ENCODE data around the gene TMEM245. TPM values are rescaled to one million over a fixed set of nuclear protein-coding genes. Genes with fewer than 3 reads are reported as not detected.

Gene TMEM245
- polyA plus RNA-seq, 2 donors = 4.0 to 7.4 TPM

DNA sequence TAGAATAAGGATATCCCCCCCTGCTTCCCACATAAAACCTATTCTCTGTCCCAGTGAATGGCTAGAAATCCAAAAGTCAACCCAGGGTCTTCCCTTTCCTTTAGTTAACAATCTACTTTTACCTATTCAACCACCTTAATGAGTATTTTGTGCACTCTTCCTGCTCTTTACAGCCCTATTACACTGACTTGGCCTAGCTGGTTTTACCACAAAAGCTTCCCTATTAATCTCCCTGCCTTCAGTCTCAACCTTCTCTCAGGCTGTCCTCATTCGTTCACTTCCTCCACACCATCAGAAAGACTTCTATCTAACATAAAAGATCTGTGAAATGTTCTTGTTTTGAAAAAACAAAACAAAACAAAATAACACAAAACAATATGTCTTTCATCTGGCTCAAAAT, 122.6 kb downstream of the TMEM245 start:
- peaks cover 0 to 4% of the 10 kb centered on the region in 2 donors for H3K4me1 ChIP-seq (ENCODE audit: control insufficient read depth in 2 of 2, insufficient read depth in 2 of 2, low read length in 1 of 2)
- H3K36me3 ChIP-seq (ENCODE audit: control insufficient read depth in 2 of 2, insufficient read depth in 2 of 2, low read length in 1 of 2) = no peaks in the 10 kb centered on the region
- no peaks in the 10 kb centered on the region for H3K9me3 ChIP-seq (ENCODE audit: control insufficient read depth in 2 of 2, insufficient read depth in 1 of 2, low read depth in 1 of 2, low read length in 1 of 2)
- H3K4me3 ChIP-seq (ENCODE audit: low read depth in 1 of 2, low read length in 2 of 2) = no peak overlapping the region
- no peak overlapping the region for H3K27ac ChIP-seq (ENCODE audit: low read depth in 2 of 2, low read length in 1 of 2)
- H3K27me3 ChIP-seq (ENCODE audit: control insufficient read depth in 1 of 2, insufficient read depth in 2 of 2, low read length in 2 of 2) = no peaks in the 10 kb centered on the region
- WGBS, 2 donors = 52 to 62% methylated on average over 1 of the region's 1 CpG

- no peak overlapping the region for H3K4me3 ChIP-seq (ENCODE audit: low read depth in 1 of 2, low read length in 2 of 2)
- H3K9me3 ChIP-seq (ENCODE audit: control insufficient read depth in 2 of 2, insufficient read depth in 1 of 2, low read depth in 1 of 2, low read length in 1 of 2) = no peaks in the 10 kb centered on the region
- no peak overlapping the region for H3K27ac ChIP-seq (ENCODE audit: low read depth in 2 of 2, low read length in 1 of 2)
- no peaks in the 10 kb centered on the region for H3K27me3 ChIP-seq (ENCODE audit: control insufficient read depth in 1 of 2, insufficient read depth in 2 of 2, low read length in 2 of 2)
- H3K36me3 ChIP-seq (ENCODE audit: control insufficient read depth in 2 of 2, insufficient read depth in 2 of 2, low read length in 1 of 2) = no peaks in the 10 kb centered on the region
- WGBS, 2 donors = 22 to 26% methylated on average over 1 of the region's 1 CpG
- peaks cover 0 to 4% of the 10 kb centered on the region in 2 donors for H3K4me1 ChIP-seq (ENCODE audit: control insufficient read depth in 2 of 2, insufficient read depth in 2 of 2, low read length in 1 of 2)
Observed at GRCh38 chr9:108996643-108997042, 123.1 kb downstream of the TMEM245 start.

DNA sequence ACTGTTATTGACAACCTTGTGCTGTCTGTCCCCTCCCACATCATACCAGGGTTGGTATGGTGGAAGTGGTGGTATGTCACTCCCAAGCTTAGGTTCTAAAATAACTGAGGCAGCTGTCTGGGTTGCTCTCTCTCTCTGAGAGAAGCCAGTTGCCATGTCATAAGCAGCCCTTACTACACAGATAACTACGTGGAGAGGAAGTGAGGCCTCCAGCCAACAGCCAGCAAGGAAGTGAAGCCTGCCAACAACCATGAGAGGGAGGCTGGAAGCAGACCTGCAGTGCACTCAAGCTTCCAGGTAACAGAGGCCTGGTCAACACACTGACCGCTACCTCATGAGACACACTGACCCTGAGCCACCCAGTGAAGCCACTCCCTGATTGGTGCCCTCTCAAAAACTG, 125.1 kb downstream of the TMEM245 start:
- Histone ChIP-seq H3K36me3 (ENCODE audit: control insufficient read depth in 2 of 2, insufficient read depth in 2 of 2, low read length in 1 of 2) (no peaks in the 10 kb centered on the region), H3K4me3 (ENCODE audit: low read depth in 1 of 2, low read length in 2 of 2) (no peak overlapping the region), H3K27me3 (ENCODE audit: control insufficient read depth in 1 of 2, insufficient read depth in 2 of 2, low read length in 2 of 2) (no peaks in the 10 kb centered on the region), H3K9me3 (ENCODE audit: control insufficient read depth in 2 of 2, insufficient read depth in 1 of 2, low read depth in 1 of 2, low read length in 1 of 2) (no peaks in the 10 kb centered on the region), H3K27ac (ENCODE audit: low read depth in 2 of 2, low read length in 1 of 2) (peak overlapping the region in 1 of 2 donors; percentile 51), H3K4me1 (ENCODE audit: control insufficient read depth in 2 of 2, insufficient read depth in 2 of 2, low read length in 1 of 2) (peaks cover 0 to 4% of the 10 kb centered on the region in 2 donors)
- 46 to 68% methylated on average over 2 of the region's 2 CpGs for WGBS, 2 donors

DNA sequence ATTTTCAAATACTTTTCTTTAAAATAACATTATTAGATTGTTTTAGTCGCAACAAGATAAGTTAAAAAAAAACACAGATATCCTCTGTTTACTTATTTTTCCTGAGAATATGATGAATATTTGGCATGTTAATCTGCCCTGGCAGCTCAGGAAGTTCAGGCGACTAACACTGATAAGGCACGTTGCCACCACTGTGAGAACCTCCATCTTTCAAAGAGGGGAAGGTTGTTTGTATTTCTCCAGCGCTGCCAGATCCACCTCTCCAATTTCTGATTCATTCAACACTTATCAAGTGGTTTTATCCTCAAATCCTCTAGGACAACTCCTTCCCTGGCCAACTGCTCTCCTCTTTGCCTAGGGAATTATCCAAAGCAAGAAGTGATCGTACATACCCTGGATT, 128.3 kb downstream of the TMEM245 start:
- Histone ChIP-seq H3K4me3 (ENCODE audit: low read depth in 1 of 2, low read length in 2 of 2) (no peak overlapping the region), H3K4me1 (ENCODE audit: control insufficient read depth in 2 of 2, insufficient read depth in 2 of 2, low read length in 1 of 2) (peaks cover 0 to 4% of the 10 kb centered on the region in 2 donors), H3K27me3 (ENCODE audit: control insufficient read depth in 1 of 2, insufficient read depth in 2 of 2, low read length in 2 of 2) (no peaks in the 10 kb centered on the region), H3K9me3 (ENCODE audit: control insufficient read depth in 2 of 2, insufficient read depth in 1 of 2, low read depth in 1 of 2, low read length in 1 of 2) (no peaks in the 10 kb centered on the region), H3K36me3 (ENCODE audit: control insufficient read depth in 2 of 2, insufficient read depth in 2 of 2, low read length in 1 of 2) (no peaks in the 10 kb centered on the region), H3K27ac (ENCODE audit: low read depth in 2 of 2, low read length in 1 of 2) (no peak overlapping the region)
- WGBS, 2 donors = 56 to 62% methylated on average over 5 of the region's 5 CpGs

DNA sequence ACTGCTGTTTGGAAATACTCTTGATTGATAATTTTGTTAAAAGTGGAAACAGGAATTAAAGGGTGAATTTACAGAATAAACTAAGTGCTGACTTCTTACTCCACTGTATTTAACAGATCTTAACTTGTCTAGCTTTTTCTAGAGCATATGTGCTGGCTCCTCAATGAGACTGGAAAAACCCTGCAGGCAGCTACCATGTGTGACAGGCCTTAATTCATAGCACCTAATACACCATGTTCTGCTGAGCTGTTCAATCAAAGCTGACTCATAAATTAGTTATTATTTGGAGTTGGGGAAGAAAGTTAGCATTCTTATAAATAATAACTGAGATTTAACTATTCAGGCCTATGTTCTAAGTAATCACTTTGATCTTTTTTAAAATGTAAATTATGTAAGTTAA, 135.9 kb downstream of the TMEM245 start:
- Histone ChIP-seq H3K27me3 (ENCODE audit: control insufficient read depth in 1 of 2, insufficient read depth in 2 of 2, low read length in 2 of 2) (no peaks in the 10 kb centered on the region), H3K9me3 (ENCODE audit: control insufficient read depth in 2 of 2, insufficient read depth in 1 of 2, low read depth in 1 of 2, low read length in 1 of 2) (no peaks in the 10 kb centered on the region), H3K27ac (ENCODE audit: low read depth in 2 of 2, low read length in 1 of 2) (no peak overlapping the region), H3K36me3 (ENCODE audit: control insufficient read depth in 2 of 2, insufficient read depth in 2 of 2, low read length in 1 of 2) (peaks cover 0 to 2% of the 10 kb centered on the region in 2 donors), H3K4me3 (ENCODE audit: low read depth in 1 of 2, low read length in 2 of 2) (no peak overlapping the region), H3K4me1 (ENCODE audit: control insufficient read depth in 2 of 2, insufficient read depth in 2 of 2, low read length in 1 of 2) (no peaks in the 10 kb centered on the region)

DNA sequence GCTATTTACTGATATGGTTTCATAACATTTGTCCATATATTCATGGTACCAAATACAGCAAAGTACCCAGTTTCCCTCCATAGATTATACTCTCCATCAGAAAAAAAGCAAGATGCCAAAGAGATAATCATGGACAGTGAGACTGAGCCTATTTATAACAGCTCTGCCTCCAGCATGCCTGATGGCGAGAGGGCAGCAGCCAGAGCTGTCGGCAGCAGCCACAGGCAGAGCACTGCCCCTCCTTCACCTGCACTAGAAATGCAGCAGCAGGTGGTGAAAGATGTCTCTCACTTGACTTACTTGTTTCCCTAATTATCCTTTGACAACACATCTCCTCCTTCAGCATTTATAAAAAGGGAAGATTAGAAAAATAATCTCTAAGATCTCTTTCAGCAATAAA, 138.9 kb downstream of the TMEM245 start:
- no peak overlapping the region for H3K4me3 ChIP-seq (ENCODE audit: low read depth in 1 of 2, low read length in 2 of 2)
- no peaks in the 10 kb centered on the region for H3K4me1 ChIP-seq (ENCODE audit: control insufficient read depth in 2 of 2, insufficient read depth in 2 of 2, low read length in 1 of 2)
- no peaks in the 10 kb centered on the region for H3K27me3 ChIP-seq (ENCODE audit: control insufficient read depth in 1 of 2, insufficient read depth in 2 of 2, low read length in 2 of 2)
- H3K36me3 ChIP-seq (ENCODE audit: control insufficient read depth in 2 of 2, insufficient read depth in 2 of 2, low read length in 1 of 2) = peaks cover 0 to 2% of the 10 kb centered on the region in 2 donors
- no peak overlapping the region for H3K27ac ChIP-seq (ENCODE audit: low read depth in 2 of 2, low read length in 1 of 2)
- H3K9me3 ChIP-seq (ENCODE audit: control insufficient read depth in 2 of 2, insufficient read depth in 1 of 2, low read depth in 1 of 2, low read length in 1 of 2) = no peaks in the 10 kb centered on the region
- 90 to 95% methylated on average over 2 of the region's 2 CpGs for WGBS, 2 donors

DNA sequence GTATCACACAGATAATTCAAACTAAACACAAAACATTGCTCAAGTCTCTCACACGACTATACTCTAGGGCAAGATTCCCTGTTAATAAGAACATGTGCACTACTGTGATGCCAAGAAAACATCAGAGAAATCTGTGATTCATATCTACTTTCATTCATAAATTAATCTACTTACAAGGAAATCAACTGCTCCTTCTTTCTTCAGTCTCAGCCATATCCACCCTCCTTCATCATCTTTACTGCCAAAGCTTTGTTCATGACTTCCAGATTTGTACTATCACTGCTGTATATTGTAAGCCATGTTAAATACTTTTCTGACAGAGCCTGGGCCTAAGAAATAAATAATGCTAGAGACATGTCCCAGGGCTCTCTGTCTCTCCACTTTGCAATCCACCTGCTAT, 141.5 kb downstream of the TMEM245 start:
- 10 to 26% methylated on average over 1 of the region's 1 CpG for WGBS, 2 donors
- no peak overlapping the region for H3K4me3 ChIP-seq (ENCODE audit: low read depth in 1 of 2, low read length in 2 of 2)
- H3K4me1 ChIP-seq (ENCODE audit: control insufficient read depth in 2 of 2, insufficient read depth in 2 of 2, low read length in 1 of 2) = no peaks in the 10 kb centered on the region
- peak overlapping the region in 1 of 2 donors; percentile 10 for H3K27ac ChIP-seq (ENCODE audit: low read depth in 2 of 2, low read length in 1 of 2)
- no peaks in the 10 kb centered on the region for H3K27me3 ChIP-seq (ENCODE audit: control insufficient read depth in 1 of 2, insufficient read depth in 2 of 2, low read length in 2 of 2)
- peaks cover 0 to 2% of the 10 kb centered on the region in 2 donors for H3K36me3 ChIP-seq (ENCODE audit: control insufficient read depth in 2 of 2, insufficient read depth in 2 of 2, low read length in 1 of 2)
- no peaks in the 10 kb centered on the region for H3K9me3 ChIP-seq (ENCODE audit: control insufficient read depth in 2 of 2, insufficient read depth in 1 of 2, low read depth in 1 of 2, low read length in 1 of 2)

GRCh38 chr9:108973895-108974294, 145.9 kb downstream of the TMEM245 start:
- no peak overlapping the region for H3K4me3 ChIP-seq (ENCODE audit: low read depth in 1 of 2, low read length in 2 of 2)
- H3K36me3 ChIP-seq (ENCODE audit: control insufficient read depth in 2 of 2, insufficient read depth in 2 of 2, low read length in 1 of 2) = no peaks in the 10 kb centered on the region
- no peaks in the 10 kb centered on the region for H3K4me1 ChIP-seq (ENCODE audit: control insufficient read depth in 2 of 2, insufficient read depth in 2 of 2, low read length in 1 of 2)
- no peaks in the 10 kb centered on the region for H3K9me3 ChIP-seq (ENCODE audit: control insufficient read depth in 2 of 2, insufficient read depth in 1 of 2, low read depth in 1 of 2, low read length in 1 of 2)
- WGBS, 2 donors = 56 to 63% methylated on average over 5 of the region's 5 CpGs
- no peaks in the 10 kb centered on the region for H3K27me3 ChIP-seq (ENCODE audit: control insufficient read depth in 1 of 2, insufficient read depth in 2 of 2, low read length in 2 of 2)
- H3K27ac ChIP-seq (ENCODE audit: low read depth in 2 of 2, low read length in 1 of 2) = no peak overlapping the region

- Histone ChIP-seq H3K36me3 (ENCODE audit: control insufficient read depth in 2 of 2, insufficient read depth in 2 of 2, low read length in 1 of 2) (no peaks in the 10 kb centered on the region), H3K4me1 (ENCODE audit: control insufficient read depth in 2 of 2, insufficient read depth in 2 of 2, low read length in 1 of 2) (no peaks in the 10 kb centered on the region), H3K27ac (ENCODE audit: low read depth in 2 of 2, low read length in 1 of 2) (no peak overlapping the region), H3K9me3 (ENCODE audit: control insufficient read depth in 2 of 2, insufficient read depth in 1 of 2, low read depth in 1 of 2, low read length in 1 of 2) (no peaks in the 10 kb centered on the region), H3K4me3 (ENCODE audit: low read depth in 1 of 2, low read length in 2 of 2) (no peak overlapping the region), H3K27me3 (ENCODE audit: control insufficient read depth in 1 of 2, insufficient read depth in 2 of 2, low read length in 2 of 2) (no peaks in the 10 kb centered on the region)
- WGBS, 2 donors = 62 to 64% methylated on average over 2 of the region's 2 CpGs
Observed at GRCh38 chr9:108972626-108973209, 147.0 kb downstream of the TMEM245 start.

DNA sequence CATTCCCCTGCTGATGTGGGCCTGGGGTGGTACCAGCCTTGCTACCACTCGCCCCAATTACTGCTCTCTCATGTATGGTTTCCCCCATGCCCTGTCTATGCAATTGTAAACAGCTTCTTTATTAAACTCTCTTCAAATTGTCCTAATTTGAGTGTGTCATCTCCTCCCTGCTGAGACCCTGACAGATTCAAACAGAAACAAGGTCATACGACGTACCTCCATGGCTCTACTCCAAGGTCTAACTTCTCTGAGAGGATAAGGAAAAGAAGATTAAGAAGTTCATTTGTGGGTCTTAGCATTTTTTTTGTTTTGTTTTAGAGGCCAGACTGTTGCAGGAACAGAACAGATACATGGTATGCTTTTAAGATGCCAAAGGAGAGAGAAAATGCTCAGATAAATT, 147.6 kb downstream of the TMEM245 start:
- H3K27me3 ChIP-seq (ENCODE audit: control insufficient read depth in 1 of 2, insufficient read depth in 2 of 2, low read length in 2 of 2) = no peaks in the 10 kb centered on the region
- no peaks in the 10 kb centered on the region for H3K9me3 ChIP-seq (ENCODE audit: control insufficient read depth in 2 of 2, insufficient read depth in 1 of 2, low read depth in 1 of 2, low read length in 1 of 2)
- WGBS, 2 donors = 77 to 86% methylated on average over 3 of the region's 3 CpGs
- no peak overlapping the region for H3K27ac ChIP-seq (ENCODE audit: low read depth in 2 of 2, low read length in 1 of 2)
- H3K4me1 ChIP-seq (ENCODE audit: control insufficient read depth in 2 of 2, insufficient read depth in 2 of 2, low read length in 1 of 2) = no peaks in the 10 kb centered on the region
- H3K4me3 ChIP-seq (ENCODE audit: low read depth in 1 of 2, low read length in 2 of 2) = no peak overlapping the region
- no peaks in the 10 kb centered on the region for H3K36me3 ChIP-seq (ENCODE audit: control insufficient read depth in 2 of 2, insufficient read depth in 2 of 2, low read length in 1 of 2)
